Frontal cortex (tissue), 4 donors: Measurements from ENCODE around the gene DR1. TPM values are rescaled to one million over a fixed set of nuclear protein-coding genes. Genes with fewer than 3 reads are reported as not detected.
"Not testable (repeated sequence)": the region's sequence is repeated elsewhere in the genome, so short reads cannot be mapped to it uniquely, and the experiment has no call there.

Source experiments
- DNase-seq, 2 donors: peaks; one replicate each; pipeline ENCODE4 v3.0.0; 2012; ENCODE audit warnings: low spot score in 2 of 2
- FAIRE-seq: peaks from 2 replicates; lab custom pipeline; 2012; peaks lifted over from hg19 to GRCh38; lab: Jason Lieb, UNC
- total RNA-seq: library from RNA; depleted of rRNA; stranded (reverse); fragments of >200 nt; gene quantifications from one replicate; pipeline ENCODE4 v1.2.3, GENCODE V29; 2014
- donor health status: control.
- donor health status: control.
- donor health status: control.

DR1 gene
- total RNA-seq, 1 donor from 2014 or later: 22.4 TPM

DNA sequence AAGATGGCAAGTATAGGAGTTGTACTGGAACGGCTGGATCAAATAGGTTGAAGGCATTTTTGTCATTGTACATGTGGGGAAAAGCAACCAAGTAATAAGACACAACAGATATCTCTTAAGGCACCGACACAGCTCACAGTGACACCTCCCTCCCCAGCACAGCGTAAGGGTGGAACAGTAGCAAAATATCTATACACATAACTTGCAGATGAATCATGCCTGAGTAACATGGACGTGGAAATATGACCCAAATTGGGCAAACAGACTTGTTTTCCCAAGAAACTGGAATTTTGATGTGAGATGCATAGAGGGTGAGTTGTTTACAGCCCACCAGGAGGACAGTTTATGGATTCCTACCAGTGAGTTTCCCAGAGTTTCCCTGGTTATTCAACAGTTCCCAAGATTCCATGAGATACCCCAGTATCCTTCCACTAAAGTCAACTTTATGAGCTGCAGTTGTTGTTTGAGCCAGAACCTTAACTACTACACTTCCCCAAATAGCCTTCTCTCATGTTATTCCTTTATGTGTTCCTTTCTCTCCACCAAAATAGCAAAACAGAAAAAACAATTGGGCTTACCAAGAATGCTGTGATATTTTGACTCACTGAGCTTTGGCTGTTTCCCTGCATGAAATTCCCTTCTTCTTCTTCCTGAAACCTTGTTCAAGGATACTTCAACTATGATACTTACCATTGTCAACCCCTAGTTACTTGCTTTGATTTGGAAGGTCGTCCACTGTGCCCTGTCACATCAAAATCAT lies 7.1 kb upstream of the DR1 start:
- DNase-seq (no peak), FAIRE-seq (no peak)

DNA sequence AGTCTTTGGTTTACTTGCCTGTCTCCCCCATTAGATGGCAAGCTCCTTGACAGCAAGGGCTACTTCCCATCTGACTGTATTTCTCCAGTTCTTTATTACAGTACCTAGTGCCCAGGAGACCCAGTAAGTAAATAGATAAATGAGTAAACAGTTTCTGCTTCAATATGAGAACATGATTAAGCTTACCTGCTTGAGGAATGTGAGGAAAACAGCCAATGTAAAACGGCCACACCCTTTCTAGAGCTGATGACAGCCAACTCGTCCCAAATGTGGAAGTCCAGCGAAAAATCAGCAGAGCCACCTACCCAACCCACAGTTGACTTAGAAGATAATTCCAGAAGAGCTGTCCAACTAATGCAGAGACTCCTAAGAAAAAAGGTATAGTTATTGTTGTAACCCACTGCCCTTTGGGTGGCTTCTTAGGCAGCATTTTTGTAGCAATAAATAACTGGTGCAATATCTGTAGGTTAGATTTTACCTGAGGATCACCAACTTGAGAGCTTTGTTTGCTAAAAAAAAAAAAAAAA lies 6.5 kb upstream of the DR1 start:
- no peak for DNase-seq
- FAIRE-seq: no peak

DNA sequence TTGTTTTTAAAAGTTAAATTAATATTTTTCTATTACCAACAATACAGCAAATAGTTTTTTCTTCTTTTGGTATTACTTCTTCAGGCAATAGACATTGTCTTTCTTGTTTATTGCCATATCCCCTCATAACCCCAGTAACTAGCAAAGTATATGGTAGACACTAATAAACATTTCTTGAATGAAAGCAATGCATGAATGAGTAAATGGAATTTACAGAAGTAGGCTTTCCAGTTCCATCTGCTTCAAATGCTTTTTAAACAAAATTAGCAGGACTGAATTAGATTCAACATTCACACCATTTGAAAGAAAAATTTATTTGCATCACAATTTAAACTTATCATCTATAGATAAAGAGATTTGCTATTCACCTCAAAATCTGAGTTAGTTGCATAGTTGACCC lies 5.6 kb upstream of the DR1 start:
- FAIRE-seq: no peak
- no peak for DNase-seq

DNA sequence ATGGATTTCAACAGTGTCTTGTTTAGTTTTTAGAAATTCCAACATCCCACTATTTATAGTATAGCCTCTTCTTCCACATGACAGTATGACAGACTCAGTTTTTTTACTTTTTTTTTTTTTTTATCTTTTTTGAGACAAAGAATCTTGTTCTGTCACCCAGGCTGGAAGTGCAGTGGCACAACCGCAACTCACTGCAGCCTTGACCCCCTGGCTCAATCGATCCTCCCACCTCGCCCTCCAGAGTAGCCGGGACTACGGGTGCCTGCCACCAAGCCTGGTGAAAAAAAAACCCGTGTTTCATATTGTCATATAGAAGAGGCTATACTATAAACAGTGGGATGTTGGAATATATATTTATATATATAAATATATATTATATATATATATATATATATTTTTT lies 1.2 kb upstream of the DR1 start:
- FAIRE-seq (no peak), DNase-seq (no peak)

DNA sequence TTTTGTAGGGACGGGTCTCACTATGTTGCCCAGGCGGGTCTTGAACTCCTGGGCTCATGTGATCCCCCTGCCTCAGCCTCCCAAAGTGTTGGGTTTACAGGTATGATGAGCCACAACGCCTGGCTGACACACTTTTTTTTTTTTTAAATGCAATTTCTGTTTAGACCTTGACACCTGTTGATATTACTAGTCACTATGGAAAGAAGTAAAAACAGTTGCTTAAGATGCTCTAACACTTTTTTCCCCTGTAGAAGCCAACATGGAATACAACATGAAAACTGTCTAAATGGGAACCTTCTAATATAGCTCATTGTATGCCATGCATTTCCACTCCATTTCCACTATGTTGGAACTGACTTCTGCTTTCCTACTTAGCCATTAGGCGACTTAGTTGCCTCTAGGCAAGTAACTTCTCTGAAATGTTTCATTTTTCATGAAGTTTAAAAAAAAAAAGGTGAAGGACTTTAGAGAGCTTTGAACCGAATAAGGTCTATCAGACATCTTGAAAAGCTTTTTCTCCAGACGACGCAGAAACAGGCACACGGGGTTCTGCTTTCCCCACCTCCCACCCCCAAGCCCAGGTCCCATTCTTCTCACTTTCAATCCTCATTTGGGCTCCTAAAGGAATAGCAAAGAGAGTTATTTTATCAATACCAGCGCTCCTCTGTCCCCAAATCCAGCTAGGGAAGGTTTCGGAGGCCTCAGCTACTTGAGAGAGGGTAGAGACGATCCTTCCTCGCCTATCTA lies 648 bp upstream of the DR1 start:
- DNase-seq (no peak), FAIRE-seq (no peak)

DNA sequence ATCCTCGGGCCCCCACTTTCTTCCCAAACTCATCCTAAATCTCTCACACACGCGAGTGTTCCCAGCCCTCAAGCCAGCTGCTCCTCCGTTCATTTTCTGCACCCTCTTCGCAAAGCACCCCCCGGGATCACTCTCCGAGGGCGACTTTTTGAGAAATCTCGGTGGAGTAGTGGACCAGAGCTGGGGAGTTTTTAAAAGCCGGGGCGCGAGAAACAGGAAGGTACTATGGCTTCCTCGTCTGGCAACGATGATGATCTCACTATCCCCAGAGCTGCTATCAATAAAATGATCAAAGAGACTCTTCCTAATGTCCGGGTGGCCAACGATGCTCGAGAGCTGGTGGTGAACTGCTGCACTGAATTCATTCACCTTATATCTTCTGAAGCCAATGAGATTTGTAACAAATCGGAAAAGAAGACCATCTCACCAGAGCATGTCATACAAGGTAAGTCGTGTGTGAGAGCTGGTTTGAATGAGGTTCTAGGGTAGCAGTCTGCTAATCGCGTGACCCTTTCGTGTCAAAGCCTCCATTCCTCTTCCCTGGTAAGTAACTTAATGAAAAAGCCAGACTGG lies 800 bp downstream of the DR1 start:
- FAIRE-seq (no peak), DNase-seq (peak; percentile 9 to 26)

DNA sequence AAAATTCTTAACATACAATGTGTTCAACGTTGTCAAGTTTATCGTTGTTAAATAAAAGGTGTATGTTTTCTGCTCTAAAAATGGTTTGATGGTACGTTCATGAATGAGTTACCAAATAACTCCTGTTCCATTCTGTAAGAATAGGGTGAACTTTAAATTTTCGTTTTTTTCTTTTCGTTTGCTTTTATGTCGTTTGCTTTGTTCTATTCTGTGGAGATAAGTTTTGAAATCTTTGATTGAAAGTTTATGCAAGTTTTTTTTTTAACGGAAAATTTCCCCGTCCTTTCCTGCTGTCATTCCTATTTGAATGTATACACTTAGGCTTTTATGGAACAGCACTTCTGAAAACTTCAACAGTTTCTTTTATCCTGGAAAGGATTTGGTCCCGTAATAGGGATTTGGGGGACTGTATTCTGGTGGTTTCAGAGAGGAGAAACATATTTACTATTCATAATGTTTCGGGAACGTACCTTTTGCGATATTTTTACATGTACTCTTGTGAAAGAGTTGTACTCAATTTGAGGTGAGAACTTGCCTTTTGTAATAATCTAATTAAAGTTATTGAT lies 1.7 kb downstream of the DR1 start:
- FAIRE-seq (no peak), DNase-seq (no peak)

DNA sequence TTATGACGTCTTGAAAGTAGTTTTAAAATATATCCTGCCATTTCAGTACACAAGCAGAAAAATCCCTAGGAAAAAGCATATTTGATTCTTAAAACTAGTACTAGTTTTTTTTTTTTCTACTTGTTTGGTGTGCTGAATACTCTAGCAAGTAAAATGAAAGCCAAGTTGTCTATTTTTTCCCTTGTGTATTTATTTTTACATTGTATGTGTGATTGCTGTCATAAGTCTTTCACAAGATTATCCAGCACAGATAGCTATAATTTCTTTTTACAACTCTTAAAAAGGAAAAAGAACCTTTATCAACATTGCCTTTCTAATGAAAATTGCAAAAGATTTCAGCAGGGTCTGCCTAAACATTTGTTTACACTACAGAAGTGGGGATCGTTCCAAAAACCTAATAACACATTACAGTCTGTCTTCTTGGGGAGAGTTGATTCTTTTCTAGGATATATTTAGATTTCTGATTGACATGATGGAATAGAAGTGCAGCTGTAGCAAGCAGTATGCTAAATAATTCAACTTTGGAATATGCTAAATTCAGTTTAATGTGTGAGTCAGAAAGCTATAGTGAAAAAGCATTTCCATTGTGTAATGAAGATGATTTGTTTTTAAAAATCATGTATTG lies 2.5 kb downstream of the DR1 start:
- FAIRE-seq (no peak), DNase-seq (no peak)

DNA sequence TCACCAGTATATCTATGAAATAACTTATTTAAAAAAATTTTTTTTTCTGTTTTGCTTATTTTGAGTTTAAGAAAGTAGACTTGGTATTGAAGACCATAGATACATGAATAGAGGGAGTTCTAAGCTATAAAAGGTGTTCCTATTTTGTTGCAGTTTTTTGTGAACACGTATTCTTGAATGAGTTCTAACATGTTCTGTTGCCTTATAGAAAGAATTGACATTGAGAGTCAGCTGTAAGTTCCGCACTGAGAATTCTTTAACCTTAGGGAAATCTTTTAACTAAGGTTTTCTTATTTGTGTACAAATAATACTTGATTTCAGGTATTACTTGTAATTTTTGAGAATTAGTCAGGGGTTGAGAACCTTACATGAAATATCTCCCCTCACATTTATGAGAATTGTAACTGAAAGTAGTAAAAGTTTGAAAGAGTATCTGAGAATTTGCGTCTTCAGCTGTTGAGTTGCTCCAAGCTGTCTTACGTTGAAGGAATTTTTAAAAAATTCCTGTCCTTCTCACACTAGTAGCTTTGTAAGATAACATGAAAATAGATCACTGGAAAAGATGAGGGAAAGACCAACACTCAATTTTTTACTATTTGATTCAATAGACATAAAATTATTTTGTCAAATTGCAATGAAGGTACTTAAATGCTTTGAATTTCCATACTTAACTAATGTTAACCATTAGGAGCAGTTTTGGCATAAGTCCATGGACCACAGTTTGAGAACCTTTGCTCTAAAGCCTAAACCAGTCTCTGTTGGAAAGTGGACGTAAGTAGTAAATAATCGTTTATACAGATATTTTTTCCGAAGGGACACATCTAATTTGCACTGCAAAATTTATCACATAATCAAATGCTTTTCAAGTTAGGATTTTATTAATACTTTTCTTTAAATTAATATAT lies 3.8 kb downstream of the DR1 start:
- no peak for DNase-seq
- no peak for FAIRE-seq

DNA sequence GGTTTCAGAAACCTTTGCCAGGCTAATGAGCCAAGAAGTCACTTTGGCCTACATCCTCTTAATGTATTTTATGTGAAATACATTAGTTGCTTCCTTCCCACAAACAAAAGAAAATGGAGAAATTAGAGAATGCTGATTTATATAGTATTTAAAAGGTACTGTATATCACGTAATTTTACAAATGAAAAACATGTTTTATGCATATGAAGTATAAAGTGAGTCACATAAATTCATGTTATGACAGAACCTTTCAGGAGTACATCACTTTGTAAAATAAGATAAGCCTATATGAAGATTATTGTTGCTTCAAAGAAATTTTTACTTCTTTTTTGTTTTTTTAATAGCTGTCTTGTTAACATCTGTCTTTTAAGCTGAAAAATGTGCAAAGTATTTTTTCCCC lies 4.6 kb downstream of the DR1 start:
- no peak for FAIRE-seq
- no peak for DNase-seq

DNA sequence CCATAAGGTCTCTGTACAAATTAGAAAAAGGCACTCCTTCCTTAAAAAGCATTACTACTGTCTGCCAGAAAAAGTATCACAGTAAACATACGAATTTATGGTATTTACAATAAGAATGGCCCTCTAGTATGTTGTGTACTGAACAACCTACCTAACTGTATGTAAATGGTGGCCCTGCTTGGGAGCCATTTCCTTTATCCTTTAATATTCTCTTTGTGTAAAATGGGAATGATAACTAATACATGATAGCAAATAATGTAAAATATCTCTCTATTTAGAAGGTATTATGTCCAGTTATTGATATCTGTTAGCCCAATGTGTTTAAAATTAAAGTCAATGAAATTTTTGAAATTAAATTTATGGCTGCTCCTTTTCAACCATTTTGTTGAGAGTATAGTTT lies 5.2 kb downstream of the DR1 start:
- no peak for FAIRE-seq

DNA sequence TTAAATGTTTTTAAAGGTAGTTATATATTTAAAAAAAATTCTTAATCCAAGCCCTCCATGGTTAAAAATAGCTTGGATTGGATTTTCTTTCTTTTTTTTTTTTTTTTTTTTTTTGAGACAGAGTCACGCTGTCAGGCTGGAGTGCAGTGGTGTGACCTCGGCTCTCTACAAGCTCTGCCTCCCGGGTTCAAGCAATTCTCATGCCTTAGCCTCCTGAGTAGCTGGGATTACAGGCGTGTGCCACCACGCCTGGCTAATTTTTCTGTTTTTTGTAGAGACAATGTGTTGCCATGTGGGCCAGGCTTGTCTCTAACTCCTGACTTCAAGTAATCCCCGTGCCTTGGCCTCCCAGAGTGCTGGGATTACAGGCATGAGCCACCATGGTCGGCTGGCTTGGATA lies 5.6 kb downstream of the DR1 start:
- not testable (repeated sequence) for DNase-seq, FAIRE-seq

More for the DNA sequence above, 5.2 kb downstream of the DR1 start:
- no peak for DNase-seq

DNA sequence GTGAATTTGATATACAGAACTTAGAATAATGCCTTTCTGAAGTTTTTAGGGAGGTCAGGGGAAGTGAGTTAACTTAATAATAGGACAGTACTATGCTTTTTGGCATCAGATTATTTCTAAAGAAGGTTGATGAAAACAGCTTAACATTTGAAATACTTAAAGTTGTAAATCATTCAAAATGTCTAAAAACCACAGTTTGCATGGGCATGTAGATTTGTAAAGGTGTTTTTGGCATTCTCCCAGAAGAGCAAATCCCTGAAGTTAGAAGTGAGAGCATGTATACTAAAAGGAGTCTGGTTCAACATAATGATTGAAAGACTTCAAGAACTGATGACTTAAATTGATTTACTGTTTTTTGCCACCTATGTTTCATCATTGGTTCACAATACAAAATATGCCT lies 6.7 kb downstream of the DR1 start:
- FAIRE-seq: no peak
- no peak for DNase-seq

DNA sequence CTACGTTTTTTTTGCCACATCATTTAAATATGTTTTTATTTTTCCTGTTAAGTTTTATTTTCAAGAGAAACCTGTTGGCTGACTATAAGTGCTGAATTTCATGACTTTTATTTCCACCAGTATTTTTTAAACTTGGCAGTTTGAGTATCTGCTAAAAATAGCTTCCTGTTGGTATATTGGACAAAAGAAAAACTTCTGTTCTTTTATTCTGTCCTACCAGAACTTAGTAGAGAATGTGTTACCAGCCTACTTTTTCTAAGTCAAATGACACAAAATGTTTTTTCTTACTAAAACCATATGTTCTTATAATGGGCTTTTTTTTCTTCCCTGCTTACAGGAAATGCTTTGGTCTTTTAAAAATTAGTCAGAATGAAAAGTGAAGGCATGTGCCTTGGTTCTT lies 7.6 kb downstream of the DR1 start:
- no peak for FAIRE-seq
- DNase-seq: no peak

DNA sequence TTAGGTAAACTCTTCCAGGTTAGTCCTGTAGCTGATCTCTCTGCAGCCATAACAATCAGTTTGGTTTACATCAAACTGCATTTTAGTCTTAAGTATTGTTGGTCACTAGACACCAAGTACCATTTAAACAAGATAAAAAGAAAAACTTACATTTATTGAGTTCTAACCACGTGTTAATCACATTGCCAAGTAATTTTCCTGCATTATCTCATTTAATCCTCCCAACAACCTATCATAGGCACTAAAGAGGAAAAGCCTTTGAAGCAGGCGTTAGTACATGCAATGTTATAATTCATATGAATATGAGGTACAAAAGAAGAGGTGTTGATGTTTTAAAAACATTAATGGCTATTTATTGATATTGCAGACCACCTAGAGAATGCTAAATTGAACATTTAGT lies 9.0 kb downstream of the DR1 start:
- DNase-seq (no peak), FAIRE-seq (no peak)

DNA sequence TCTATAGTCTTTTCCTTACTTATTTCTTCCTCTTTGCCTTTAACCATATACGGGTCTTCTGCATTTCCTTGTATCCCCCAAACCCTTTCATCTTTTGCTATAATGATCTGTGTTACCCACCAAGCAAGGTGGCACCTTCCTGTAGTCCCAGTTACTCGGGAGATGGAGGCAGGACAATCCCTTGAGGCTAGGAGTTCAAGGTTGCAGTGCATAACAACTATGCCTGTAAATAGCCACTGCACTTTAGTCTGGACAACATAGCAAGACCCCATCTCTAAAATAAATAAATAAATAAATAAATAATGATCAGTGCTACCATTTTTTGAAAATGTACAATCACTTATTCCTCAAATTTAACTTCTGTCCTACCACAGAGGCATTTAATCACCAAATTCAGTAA lies 11.5 kb downstream of the DR1 start:
- no peak for DNase-seq
- no peak for FAIRE-seq

DNA sequence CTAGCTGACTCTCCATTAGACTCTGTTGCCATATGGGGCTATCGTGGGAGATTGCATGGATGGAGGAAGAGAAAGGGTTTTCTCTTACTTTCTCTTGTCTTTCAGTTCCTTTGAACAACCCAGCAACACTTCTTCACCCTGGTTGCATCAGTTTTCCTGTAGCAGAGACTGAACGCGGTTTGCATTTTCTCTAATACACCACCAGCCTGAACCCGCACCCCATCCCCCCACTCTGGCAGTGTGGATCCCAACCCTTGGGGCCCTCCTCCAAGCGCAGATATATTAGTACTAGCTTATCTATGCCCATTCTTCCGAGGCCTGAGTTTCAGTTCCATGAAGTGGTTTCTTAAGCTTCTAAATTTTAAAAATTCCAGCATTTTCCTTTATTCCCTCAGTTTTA lies 12.6 kb downstream of the DR1 start:
- no peak for FAIRE-seq
- no peak for DNase-seq

DNA sequence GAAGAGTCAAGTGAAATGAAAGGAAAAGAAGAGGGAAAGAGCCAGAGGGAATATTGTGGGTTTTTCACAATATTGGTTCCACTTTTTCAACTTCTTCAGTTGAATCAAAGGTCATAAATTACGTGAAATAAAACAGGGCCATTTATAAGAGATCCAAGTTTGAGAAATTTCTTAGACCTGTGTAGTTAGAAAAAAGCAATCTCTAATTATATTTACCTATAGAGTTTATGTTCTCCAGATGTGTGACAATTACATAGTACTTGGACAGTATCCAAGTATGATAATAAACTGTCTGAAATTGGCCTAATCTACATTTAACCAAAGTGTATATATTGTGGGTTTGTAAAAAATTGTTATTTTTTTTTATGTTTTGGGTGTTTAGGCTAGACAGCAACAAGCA lies 14.4 kb downstream of the DR1 start:
- no peak for DNase-seq
- no peak for FAIRE-seq

DNA sequence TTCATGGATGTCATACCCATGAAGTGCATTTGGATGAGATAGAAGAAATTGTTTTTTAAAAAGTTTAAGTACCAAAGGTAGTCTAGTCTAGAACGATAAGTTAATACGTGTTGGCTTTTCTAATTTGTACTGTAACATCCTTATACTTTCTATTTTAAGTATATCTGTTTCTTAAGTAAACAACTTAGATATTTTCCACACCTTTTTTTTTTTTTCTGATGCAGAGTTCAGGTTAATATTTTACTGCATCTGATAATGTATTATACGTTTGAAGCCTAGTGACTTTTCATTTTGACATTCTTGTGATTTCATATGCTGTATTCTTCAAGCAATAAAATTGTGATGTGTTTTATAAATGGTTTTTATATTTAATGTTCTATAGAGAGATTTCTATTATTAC lies 16.5 kb downstream of the DR1 start:
- no peak for DNase-seq
- no peak for FAIRE-seq
